HG03520 (cell line): Measurements from ENCODE around the gene WDR86.

Experiments used
- ATAC-seq: cut with Tn5 transposase; IDR thresholded peaks from one replicate; pipeline ENCODE4 v1.9.1; 2021; ENCODE audit warnings: mild to moderate bottlenecking, moderate library complexity; ENCODE audit not compliant: unreplicated experiment

WDR86 gene

GRCh38 chr7:151439855-151440798, 30.3 kb upstream of the WDR86 start, which contains the start of gene CRYGN:
TSS of gene CRYGN (minus strand) at chr7:151440141. CDS start at chr7:151439917, 224 bp downstream.
- no peak for ATAC-seq

GRCh38 chr7:151438864-151439601, 29.2 kb upstream of the WDR86 start:
- no peak for ATAC-seq

- ATAC-seq, result no peak
These were observed 28.2 kb upstream of the WDR86 start for GRCh38 chr7:151437866-151438516.

- ATAC-seq, result no peak
These were observed 27.3 kb upstream of the WDR86 start for GRCh38 chr7:151437159-151437553.

- ATAC-seq, result no peak
These were observed 26.8 kb upstream of the WDR86 start for GRCh38 chr7:151436446-151437158.

- ATAC-seq, result no peak
These were observed 26.1 kb upstream of the WDR86 start for GRCh38 chr7:151435971-151436370.

- no peak for ATAC-seq
These were observed 25.5 kb upstream of the WDR86 start for GRCh38 chr7:151435103-151435916.

- ATAC-seq, result no peak
These were observed 24.7 kb upstream of the WDR86 start for GRCh38 chr7:151434549-151434948.

GRCh38 chr7:151433721-151434400, 24.0 kb upstream of the WDR86 start:
- no peak for ATAC-seq

GRCh38 chr7:151432658-151433521, 23.1 kb upstream of the WDR86 start:
- peak; percentile 77 for ATAC-seq

- ATAC-seq, result no peak
These were observed 22.0 kb upstream of the WDR86 start for GRCh38 chr7:151431768-151432311.

GRCh38 chr7:151431281-151431767, 21.5 kb upstream of the WDR86 start:
- ATAC-seq, result no peak

- ATAC-seq, result no peak
These were observed 20.8 kb upstream of the WDR86 start for GRCh38 chr7:151430391-151431205.

GRCh38 chr7:151429560-151430331, 19.9 kb upstream of the WDR86 start:
- ATAC-seq, result no peak

GRCh38 chr7:151429237-151429559, 19.4 kb upstream of the WDR86 start:
- no peak for ATAC-seq
